GM21723 (cell line): ENCODE measurements around the gene CDC45.
"Not testable (repeated sequence)": the region's sequence is repeated elsewhere in the genome, so short reads cannot be mapped to it uniquely, and the experiment has no call there.

ENCODE experiments used
- ATAC-seq: cut with Tn5 transposase; IDR thresholded peaks from one replicate; pipeline ENCODE4 v1.9.1; 2021; ENCODE audit warnings: mild to moderate bottlenecking, moderate library complexity; ENCODE audit not compliant: unreplicated experiment

CDC45 gene

GRCh38 chr22:19479355-19480172 lies at the start of gene CDC45:
Gene CDC45, plus strand, starts transcription at chr22:19479920. Its CDS starts 49 bp downstream, at chr22:19479969.
- peak; percentile 83 for ATAC-seq

GRCh38 chr22:19429950-19430889 lies 49.5 kb upstream of the CDC45 start:
- no peak for ATAC-seq

DNA sequence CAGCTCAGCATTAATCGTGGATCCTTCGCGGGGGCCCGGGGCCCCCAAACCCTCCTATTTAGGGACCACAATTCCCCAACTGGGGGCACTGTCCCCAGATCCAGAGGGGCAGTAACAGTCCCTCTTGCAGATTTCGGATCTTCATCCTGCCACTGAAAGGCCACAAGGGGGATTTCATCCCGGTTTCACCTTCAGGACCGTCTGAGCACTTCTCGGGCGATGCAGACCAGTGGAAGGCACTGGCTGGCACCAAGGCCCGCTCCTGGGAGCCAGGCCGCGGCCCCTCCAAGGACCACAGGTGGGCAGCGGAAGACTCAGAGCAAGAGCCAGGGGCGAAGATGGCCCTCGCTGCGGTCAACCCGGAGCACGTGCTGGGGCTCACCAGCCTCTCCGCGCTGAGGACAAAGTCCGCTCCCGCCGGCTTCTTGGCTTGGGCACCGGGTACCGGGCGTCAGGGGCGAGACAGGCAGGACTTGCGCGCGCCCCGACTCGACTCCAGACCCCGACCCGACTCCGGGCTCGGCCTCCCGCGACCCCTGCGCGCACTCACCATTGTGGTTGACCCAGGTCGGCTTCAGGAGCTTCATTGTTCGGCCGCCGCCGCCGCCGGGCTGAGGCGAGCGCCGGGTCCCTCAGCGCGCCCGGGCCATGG lies 48.7 kb upstream of the CDC45 start:
- ATAC-seq: peak; percentile 2

DNA sequence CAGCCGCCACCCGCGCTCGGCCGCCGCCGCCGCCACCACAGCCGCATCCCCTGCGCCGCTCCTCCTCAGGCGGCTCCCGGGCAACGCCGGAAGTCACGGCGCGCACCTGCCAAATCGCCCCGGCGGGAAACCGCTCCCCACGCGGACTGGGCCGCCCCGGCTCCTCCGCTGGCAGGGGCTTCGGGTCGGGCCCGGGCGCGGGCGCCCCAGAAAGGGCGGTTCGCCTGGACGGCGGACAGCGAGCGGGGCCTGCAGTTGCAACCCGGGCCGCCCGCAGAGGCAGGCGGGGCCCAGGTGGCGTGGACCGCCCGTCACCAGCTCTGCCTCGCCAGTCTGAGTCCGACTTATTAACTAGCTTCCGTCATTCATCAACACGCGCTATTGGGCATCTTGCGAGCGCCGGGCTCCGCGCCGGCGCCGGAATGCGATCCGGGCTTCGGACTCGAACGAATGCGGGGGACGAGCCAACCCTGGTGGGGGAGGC lies 48.0 kb upstream of the CDC45 start, which contains the start of gene HIRA:
Gene HIRA (minus strand): TSS at position 85 of the 484 bp plus-strand sequence. CDS start 257 bp downstream, outside the sequence.
- peak; percentile 49 for ATAC-seq

GRCh38 chr22:19432133-19432851 lies 47.4 kb upstream of the CDC45 start, which contains the start of gene MRPL40:
Gene MRPL40, plus strand, starts transcription at chr22:19432545. Its CDS starts 10 bp downstream, at chr22:19432555.
- peak; percentile 71 for ATAC-seq

- ATAC-seq: no peak
These were observed 45.3 kb upstream of the CDC45 start for GRCh38 chr22:19434401-19434800.

GRCh38 chr22:19434829-19435580 lies 44.7 kb upstream of the CDC45 start:
- ATAC-seq: no peak

DNA sequence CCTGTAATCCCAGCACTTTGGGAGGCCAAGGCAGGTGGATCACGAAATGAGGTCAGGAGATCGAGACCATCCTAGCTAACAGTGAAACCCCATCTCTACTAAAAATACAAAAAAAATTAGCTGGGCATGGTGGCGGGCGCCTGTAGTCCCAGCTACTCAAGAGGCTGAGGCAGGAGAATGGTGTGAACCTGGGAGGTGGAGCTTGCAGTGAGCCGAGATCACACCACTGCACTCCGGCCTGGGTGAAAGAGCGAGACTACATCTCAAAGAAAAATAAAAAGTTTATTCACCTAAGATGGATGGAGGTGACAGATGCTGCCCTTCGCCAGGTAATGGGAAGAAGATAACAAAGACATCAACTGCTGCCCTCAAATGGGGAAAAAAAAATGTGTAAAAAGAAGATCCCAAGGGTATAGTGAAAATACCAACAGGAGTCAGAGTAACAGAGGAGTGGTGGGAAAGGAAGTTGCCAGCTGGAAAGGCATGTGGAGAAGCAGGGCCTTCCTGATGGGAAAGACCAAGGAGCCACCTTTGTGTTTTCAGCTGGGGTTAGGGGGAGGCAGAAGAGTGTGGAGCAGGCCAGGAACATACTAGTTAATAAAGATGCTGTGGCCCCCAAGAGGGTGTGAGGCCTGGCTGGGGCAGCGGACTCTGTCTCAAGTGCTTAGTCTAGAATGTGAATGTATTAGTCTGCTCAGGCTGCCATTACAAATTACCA lies 43.1 kb upstream of the CDC45 start:
- ATAC-seq: not testable (repeated sequence)

DNA sequence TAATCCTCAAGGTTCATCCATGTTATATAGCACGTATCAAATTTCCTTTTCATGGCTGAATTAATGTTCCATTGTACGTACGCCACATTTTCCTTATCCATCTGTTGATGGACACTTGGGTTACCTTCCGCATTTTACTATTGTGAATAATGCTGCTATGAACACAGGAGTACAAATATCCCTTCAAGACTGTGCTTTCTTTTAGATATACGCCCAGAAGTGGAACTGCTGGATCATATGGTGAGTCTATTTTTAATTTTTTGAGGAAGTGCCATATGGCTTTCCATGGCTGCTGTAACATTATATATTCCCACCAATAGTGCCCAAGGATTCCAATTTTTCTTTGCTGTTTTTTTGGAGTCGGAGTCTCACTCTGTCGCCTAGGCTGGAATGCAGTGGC lies 41.4 kb upstream of the CDC45 start:
- ATAC-seq: no peak

DNA sequence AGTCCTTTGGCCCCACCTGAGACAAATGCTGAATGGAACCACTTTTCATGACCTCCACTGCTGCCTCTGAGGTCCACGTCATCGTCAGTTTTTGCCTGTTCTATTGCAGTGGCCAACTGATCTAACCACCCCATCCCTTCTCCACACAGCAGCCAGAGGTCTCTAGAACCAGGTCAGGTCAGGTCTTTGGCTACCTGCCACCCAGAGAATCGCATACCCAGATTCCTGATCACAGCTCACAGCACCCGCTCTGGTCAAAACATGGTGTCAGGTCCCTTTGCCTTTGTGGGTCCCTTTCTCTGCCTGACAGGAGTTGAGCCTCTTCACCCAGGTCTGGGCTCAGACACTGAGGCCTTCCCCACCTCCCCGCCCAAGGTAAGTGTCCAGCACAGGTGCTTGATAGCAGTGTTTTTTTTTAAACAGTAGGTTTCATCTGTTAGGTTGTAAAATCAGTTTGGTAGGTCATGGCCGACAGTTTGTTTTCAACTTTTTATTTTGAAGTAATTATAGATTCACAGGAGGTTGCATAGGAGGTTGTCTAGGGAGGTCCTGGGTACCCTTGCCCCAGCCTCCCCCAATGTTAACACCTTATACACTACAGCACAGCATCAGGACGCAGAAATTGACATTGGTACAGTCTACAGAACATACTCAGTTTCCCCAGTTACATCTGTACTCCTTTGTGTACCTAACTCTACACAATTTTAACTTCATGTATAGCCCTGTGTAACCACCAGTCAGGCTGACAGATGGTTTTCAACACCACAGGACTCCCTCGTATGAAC lies 39.1 kb upstream of the CDC45 start:
- no peak for ATAC-seq

GRCh38 chr22:19442166-19442565 lies 37.6 kb upstream of the CDC45 start:
- ATAC-seq: no peak

GRCh38 chr22:19443544-19444211 lies 36.0 kb upstream of the CDC45 start:
- no peak for ATAC-seq

DNA sequence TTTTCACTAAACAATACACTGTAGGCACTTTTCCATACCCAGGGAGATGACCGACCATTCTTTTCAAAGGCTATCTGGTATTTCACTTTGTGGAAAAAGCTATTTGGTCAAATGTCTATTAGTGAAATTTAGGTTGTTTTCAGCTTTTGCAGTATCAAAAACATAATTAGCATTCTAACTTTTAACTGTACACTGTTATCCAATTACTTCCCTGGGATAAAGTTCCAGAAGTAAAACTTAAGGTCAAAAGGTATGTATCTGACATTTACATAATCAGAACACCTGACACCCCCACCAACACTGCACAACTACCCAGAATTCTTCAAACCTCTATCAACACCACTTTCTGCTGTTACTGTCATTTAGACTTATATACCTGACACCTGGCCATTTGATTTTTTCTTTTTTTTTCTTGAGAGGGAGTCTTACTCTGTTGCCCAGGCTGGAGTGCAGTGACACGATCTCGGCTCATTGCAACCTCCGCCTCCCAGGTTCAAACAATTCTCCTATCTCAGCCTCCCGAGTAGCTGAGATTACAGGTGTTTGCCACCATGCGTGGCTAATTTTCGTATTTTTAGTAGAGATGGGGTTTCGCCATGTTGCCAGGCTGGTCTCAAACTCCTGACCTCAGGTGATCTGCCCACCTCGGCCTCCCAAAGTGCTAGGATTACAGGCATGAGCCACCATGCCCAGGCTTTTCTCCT lies 34.3 kb upstream of the CDC45 start:
- ATAC-seq: not testable (repeated sequence)

DNA sequence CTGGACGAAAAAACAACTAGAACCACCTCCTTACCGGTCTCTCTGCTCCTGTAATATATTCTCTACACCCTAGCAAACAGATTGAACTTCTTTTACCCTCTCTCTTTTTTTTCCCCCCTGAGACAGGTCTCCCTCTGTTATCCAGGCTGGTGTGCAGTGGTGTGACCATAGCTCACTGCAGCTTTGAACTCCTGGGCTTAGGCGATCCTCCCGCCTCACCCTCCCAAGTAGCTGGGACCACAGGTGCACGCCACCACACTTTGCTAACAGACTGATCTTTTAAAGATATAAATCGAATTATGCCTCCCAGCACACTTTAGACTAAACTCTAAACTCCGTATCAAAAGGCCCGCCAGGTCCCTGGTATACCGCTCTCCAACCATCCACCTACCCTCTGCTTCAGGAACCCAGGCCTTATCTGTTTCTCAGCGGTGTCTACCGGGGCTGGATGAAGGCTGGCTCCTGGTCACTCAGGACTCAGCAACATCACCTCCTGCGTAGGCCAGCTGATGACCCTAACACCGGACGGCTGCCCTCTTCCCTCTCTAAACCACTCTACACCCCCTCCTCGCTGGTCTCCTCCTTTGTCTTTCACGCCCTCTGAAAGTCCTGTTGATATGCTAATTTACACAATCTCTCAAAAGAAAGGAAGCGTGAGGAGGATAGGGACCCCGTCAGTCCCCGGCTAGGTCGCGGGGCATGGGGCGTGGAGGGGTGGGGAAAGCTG lies 33.0 kb upstream of the CDC45 start:
- peak; percentile 5 for ATAC-seq

DNA sequence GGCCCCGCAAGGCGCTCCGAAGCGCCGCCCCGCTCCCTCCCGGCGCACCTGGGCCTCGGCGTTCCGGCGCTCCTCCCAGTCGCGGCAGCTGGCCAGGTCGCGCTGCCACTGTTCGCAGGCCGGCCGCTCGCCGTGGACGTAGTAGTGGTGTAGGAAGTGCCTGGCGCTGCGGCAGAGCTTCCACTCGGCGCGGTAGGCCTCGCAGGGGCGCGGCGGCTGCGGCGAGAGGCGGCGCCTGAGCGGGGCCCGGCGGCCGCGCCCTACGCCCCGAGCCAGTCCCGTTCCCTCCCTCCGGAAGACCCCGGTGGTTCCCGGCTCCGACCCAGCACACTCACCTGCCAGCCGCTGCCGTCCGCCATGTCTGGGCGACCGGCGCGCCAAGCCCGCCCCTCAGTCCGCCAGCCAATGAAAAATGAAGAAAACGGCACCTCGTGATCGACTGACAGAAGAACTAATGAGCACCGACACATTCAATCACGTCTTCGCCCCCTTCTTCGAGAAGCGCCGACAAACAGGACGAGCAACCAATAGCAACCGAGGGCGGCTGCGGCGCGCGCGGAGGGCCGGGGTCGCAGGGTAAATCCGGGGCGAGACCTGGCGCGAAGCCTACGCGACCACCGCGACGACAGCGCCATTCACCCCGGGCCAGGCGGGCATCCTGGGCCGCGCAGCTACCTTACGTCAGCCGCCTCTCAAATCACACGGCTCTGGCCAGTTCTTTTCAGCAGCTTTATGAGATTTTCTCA lies 32.2 kb upstream of the CDC45 start, which contains the start of gene C22orf39:
Gene C22orf39 (minus strand): TSS at position 382 of the 746 bp plus-strand sequence. CDS start 23 bp downstream, at position 359.
- peak; percentile 73 for ATAC-seq
